Neural progenitor cell (in vitro differentiated cells): ENCODE results near the gene FNTB.

Source experiments
- EZH2 ChIP-seq: fragments of 200-600 bp; sonication (generic); IDR thresholded peaks from 2 replicates; pipeline ENCODE4 v1.6.1; 2017; ENCODE audit warnings: antibody characterized with exemption, mild to moderate bottlenecking, moderate library complexity
- EZH2phosphoT487 ChIP-seq: fragments of 200-600 bp; sonication (generic); IDR thresholded peaks from 2 replicates; pipeline ENCODE4 v1.6.1; 2017; ENCODE audit warnings: antibody characterized with exemption
- TF ChIP-seq, protein P1 (sequence below): fragments of 200-600 bp; sonication (generic); IDR thresholded peaks from 2 replicates; pipeline ENCODE4 v1.5.1; 2017; ENCODE audit warnings: antibody characterized with exemption, mild to moderate bottlenecking

DNA sequence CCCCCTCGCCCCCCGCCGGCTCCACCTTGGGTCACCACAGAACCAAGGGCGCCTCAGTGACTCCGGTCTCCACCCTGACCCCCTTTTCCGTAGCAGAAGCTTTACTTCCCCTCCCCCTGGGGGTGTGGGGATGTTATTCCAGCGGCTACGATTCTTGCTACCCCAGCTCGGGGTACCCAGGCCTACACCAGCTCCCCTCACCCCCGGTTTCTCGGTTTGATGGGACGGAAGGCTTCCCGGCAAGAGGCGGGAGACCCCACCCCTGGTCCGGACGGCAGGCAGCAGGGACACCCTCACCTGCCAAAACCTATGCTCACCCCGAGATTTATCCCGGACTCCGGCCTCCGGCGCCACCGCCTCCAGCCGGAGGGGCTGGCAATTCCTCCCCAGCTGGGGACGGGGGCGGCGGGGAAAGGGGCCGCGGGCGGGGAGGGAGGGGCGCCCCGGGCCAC, 15.2 kb upstream of the FNTB start:
- TF ChIP-seq, protein P1, sequence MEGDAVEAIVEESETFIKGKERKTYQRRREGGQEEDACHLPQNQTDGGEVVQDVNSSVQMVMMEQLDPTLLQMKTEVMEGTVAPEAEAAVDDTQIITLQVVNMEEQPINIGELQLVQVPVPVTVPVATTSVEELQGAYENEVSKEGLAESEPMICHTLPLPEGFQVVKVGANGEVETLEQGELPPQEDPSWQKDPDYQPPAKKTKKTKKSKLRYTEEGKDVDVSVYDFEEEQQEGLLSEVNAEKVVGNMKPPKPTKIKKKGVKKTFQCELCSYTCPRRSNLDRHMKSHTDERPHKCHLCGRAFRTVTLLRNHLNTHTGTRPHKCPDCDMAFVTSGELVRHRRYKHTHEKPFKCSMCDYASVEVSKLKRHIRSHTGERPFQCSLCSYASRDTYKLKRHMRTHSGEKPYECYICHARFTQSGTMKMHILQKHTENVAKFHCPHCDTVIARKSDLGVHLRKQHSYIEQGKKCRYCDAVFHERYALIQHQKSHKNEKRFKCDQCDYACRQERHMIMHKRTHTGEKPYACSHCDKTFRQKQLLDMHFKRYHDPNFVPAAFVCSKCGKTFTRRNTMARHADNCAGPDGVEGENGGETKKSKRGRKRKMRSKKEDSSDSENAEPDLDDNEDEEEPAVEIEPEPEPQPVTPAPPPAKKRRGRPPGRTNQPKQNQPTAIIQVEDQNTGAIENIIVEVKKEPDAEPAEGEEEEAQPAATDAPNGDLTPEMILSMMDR, result no peak
- TF ChIP-seq EZH2phosphoT487 (no peak), EZH2 (peak; percentile 37)
